ACHN (cell line): ENCODE data around the gene HMOX2.

Experiments used
- DNase-seq: peaks from one replicate; pipeline ENCODE4 v3.0.0-alpha.2; 2015
- in situ Hi-C: cut with HindIII; loops from 2 replicates; pipeline ENCODE4 v1.10.0; 2017; ENCODE audit warnings: low sequenced_read_pairs, low pct_ligation_motif_present, low pct_unique_long_range_greater_than_20kb

Gene HMOX2

GRCh38 chr16:4495766-4496165 lies 19.6 kb downstream of the HMOX2 start:
- DNase-seq, result no peak
- in situ Hi-C loops, result no loop called here

GRCh38 chr16:4496305-4496704 lies 20.1 kb downstream of the HMOX2 start:
- peak; percentile 56 for DNase-seq
- in situ Hi-C loops, result no loop called here

- DNase-seq, result peak; percentile 62
- in situ Hi-C loops, result no loop called here
Observed at GRCh38 chr16:4498546-4499195, 22.5 kb downstream of the HMOX2 start.

GRCh38 chr16:4499196-4499555 lies 23.0 kb downstream of the HMOX2 start:
- in situ Hi-C loops, result no loop called here
- DNase-seq, result no peak

- in situ Hi-C loops, result no loop called here
- peak; percentile 94 for DNase-seq
Observed at GRCh38 chr16:4500272-4500671, 24.1 kb downstream of the HMOX2 start.

- in situ Hi-C loops, result no loop called here
- DNase-seq, result peak; percentile 63
Observed at GRCh38 chr16:4501071-4501478, 24.9 kb downstream of the HMOX2 start.

GRCh38 chr16:4505356-4506147 lies 29.4 kb downstream of the HMOX2 start:
- in situ Hi-C loops, result no loop called here
- no peak for DNase-seq

- peak; percentile 79 for DNase-seq
- in situ Hi-C loops, result no loop called here
Observed at GRCh38 chr16:4506450-4506849, 30.3 kb downstream of the HMOX2 start.

- in situ Hi-C loops, result no loop called here
- DNase-seq, result no peak
Observed at GRCh38 chr16:4507588-4508345, 31.6 kb downstream of the HMOX2 start.

GRCh38 chr16:4508806-4509205 lies 32.6 kb downstream of the HMOX2 start:
- DNase-seq, result no peak
- in situ Hi-C loops, result no loop called here

GRCh38 chr16:4509420-4509819 lies 33.2 kb downstream of the HMOX2 start:
- no peak for DNase-seq
- in situ Hi-C loops, result no loop called here

- DNase-seq, result no peak
- in situ Hi-C loops, result no loop called here
Observed at GRCh38 chr16:4510131-4510530, 33.9 kb downstream of the HMOX2 start.

- in situ Hi-C loops, result no loop called here
- DNase-seq, result no peak
Observed at GRCh38 chr16:4510747-4511426, 34.7 kb downstream of the HMOX2 start.

- in situ Hi-C loops, result no loop called here
- peak; percentile 67 for DNase-seq
Observed at GRCh38 chr16:4511441-4512082, 35.4 kb downstream of the HMOX2 start.

GRCh38 chr16:4512473-4512872 lies 36.3 kb downstream of the HMOX2 start:
- DNase-seq, result no peak
- in situ Hi-C loops, result no loop called here

- in situ Hi-C loops, result no loop called here
- no peak for DNase-seq
Observed at GRCh38 chr16:4513086-4513860, 37.1 kb downstream of the HMOX2 start.

GRCh38 chr16:4513881-4514280 lies 37.7 kb downstream of the HMOX2 start:
- no peak for DNase-seq
- in situ Hi-C loops, result no loop called here

- in situ Hi-C loops, result no loop called here
- no peak for DNase-seq
Observed at GRCh38 chr16:4514606-4515005, 38.4 kb downstream of the HMOX2 start.
